NB4 (cell line): ENCODE results near the gene TTC13.
A peak's percentile ranks its signal among the peaks of the same experiment; 100 is the strongest.

Source experiments
- DNase-seq: peaks from one replicate; pipeline ENCODE4 v3.0.0; 2010; ENCODE audit warnings: low read depth
- H3K4me3 ChIP-seq: one replicate; pipeline ENCODE4 v1.5.1; 2011; ENCODE audit warnings: mild to moderate bottlenecking, low read depth, low read length, moderate library complexity
- MYC ChIP-seq: IDR thresholded peaks from 2 replicates; pipeline ENCODE4 v1.6.1; 2011; ENCODE audit warnings: low read depth, low read length
- POLR2A ChIP-seq: IDR thresholded peaks from 2 replicates; pipeline ENCODE4 v1.6.1; 2011; ENCODE audit warnings: mild to moderate bottlenecking; ENCODE audit not compliant: insufficient read length; ENCODE audit errors: extremely low read depth
- TF ChIP-seq, protein P1 (sequence below): IDR thresholded peaks from one replicate; pipeline ENCODE4 v1.5.1; 2012; ENCODE audit warnings: low read depth, low read length
- TF ChIP-seq, protein P2 (sequence below): IDR thresholded peaks from 2 replicates; pipeline ENCODE4 v1.6.1; 2011; ENCODE audit warnings: low read depth, low read length

The TTC13 gene

DNA sequence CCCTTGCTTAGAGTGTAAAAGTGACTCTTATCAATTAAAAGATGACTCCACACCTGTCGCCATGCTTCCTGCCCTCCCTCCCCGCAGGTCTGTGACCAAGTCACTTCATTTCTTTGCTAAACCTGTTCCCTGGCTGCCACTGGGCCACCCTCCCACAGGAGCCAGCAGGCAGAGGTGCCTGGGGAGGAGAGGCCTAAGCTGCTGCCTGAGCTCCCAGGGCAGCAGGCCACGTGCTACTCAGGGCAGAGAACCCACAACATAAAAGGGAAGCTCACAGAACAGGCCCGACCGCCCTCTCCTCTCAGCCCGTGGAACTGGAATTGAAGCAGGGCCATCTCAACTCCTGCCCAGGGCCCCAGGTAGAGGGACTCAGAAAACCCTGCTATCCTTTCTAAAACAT is 115.2 kb downstream of the TTC13 start:
- H3K4me3 ChIP-seq, result no peak overlapping the region
- DNase-seq, result peak; percentile 39

DNA sequence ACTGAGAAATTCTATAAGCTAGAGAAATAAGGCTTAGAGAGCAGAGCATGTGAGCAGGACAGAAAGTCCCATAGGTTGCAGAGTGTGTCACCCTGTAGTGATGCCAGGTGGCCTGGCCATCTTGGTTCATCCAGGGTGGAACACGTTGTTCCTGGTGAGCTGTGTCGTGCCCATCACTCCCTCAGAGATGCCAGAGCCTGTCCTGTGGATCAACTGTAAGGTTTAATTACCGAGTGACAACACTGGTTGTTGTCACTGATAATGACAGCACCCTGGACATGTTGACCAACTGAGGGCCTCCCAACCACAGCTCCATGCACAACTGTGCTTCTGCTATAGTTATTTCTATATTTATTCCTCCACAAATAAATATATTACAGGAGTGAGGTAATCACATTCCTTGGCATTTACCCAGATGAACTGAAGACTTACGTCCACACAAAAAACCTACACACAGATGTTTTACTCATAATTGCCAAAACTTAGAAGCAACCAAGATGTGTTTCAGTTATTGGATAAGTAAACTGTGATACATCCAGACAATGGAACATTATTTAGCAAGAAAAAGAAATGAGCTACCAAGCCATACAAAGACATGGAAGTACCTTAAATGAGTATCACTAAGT is 116.6 kb downstream of the TTC13 start:
- DNase-seq, result no peak
- TF ChIP-seq POLR2A, result no peak

More for the DNA sequence above, 115.2 kb downstream of the TTC13 start:
- TF ChIP-seq, protein P1, sequence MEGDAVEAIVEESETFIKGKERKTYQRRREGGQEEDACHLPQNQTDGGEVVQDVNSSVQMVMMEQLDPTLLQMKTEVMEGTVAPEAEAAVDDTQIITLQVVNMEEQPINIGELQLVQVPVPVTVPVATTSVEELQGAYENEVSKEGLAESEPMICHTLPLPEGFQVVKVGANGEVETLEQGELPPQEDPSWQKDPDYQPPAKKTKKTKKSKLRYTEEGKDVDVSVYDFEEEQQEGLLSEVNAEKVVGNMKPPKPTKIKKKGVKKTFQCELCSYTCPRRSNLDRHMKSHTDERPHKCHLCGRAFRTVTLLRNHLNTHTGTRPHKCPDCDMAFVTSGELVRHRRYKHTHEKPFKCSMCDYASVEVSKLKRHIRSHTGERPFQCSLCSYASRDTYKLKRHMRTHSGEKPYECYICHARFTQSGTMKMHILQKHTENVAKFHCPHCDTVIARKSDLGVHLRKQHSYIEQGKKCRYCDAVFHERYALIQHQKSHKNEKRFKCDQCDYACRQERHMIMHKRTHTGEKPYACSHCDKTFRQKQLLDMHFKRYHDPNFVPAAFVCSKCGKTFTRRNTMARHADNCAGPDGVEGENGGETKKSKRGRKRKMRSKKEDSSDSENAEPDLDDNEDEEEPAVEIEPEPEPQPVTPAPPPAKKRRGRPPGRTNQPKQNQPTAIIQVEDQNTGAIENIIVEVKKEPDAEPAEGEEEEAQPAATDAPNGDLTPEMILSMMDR, result no peak
- TF ChIP-seq, protein P2, sequence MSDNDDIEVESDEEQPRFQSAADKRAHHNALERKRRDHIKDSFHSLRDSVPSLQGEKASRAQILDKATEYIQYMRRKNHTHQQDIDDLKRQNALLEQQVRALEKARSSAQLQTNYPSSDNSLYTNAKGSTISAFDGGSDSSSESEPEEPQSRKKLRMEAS, result peak; percentile 80

DNA sequence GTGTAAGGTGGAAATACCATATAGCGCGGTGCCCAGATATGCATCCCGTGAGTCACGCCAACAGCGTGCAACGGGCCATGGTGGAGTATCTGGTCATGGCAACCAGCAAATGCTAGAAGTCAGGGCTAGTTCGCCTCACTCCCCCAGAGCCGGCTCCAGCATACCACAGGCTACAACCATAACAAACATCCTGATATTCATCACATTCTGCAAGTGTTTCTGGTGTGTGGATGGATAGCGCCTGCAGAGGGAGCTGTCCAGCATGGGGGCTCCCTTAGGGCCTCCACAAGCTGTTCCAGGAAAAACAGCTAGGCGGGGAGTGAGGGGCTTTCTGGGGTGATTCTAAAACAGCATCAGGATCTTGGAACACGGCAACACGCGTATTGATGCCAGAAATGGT is 117.2 kb downstream of the TTC13 start:
- DNase-seq, result no peak
- TF ChIP-seq, protein P2, result no peak
- TF ChIP-seq POLR2A, result no peak
- TF ChIP-seq MYC, result no peak
- TF ChIP-seq, protein P1, result no peak
- no peak overlapping the region for H3K4me3 ChIP-seq

More for the DNA sequence above, 116.6 kb downstream of the TTC13 start:
- no peak overlapping the region for H3K4me3 ChIP-seq

DNA sequence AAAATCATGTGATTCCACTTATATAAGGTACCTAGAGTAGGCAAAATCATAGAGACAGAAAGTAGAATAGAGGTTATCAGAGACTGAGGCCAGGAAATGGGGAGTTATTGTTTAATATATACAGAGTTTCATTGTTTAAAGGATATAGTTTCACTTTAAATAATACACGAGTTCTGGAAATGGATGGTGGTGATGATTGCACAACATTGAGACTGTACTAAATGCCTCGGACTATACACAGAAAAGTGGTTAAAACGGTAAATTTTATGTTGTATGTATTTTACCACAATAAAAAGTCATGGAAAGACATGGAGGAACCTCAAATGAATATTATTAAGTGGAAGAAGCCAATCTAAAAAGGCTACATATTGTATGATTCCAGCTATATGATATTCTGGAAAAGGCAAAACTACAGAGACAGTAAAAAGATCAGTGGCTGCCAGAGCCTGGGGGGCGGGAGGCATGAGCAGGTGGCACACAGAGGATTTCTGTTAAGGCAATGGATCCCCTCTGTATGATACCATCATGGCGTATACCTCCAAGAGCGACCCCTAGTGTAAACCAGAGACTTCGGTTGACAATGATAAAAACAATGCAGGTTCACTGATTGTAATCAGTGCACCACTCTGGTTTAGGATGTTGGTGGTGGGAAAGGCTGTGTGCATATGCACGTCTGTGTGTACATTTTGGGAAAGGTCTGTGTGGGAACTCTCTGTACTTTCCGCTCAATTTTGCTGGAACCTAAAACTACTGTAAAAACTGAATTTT is 117.9 kb downstream of the TTC13 start:
- TF ChIP-seq, protein P2, result no peak
- TF ChIP-seq POLR2A, result no peak
- TF ChIP-seq MYC, result no peak
- TF ChIP-seq, protein P1, result no peak
- no peak overlapping the region for H3K4me3 ChIP-seq
- no peak for DNase-seq

DNA sequence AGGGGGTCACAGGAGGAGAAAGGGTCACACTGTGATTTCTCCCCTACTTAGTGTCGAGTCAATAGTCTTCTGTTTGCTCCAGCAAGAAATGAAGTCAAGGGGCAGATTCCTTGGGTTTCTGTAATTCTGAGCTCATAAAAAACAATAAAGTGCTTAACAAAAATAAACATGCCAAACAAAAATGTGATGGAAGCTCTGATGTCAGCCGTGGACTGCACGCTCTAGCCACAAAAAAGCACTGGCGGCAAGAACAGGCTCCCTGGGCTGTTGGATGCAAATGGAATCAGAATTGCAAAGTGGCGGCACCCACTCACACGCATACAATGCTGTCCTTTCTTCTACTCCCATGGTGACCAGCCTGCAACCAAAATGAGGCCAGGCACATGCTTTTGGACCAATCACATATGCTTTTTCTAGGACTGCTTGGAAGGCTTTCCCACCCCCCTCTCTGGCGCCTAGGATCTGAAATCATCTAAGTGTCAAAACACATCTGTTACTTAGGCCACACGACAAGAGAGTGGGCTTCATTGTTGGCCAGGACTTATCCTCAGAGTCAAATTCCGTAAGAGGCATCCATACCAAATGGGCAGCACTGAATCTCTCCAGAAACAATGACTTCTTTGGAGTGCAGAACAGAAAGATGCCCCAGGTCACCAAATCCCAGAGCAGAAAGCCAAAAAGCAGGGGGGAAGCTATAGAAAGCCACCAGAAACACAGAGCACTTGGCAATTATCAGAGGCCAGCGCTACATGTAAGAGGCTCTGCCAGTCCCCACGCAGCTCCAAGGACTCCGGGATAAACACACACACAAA is 119.5 kb downstream of the TTC13 start:
- no peak for DNase-seq
- TF ChIP-seq, protein P1, result no peak
- TF ChIP-seq POLR2A (no peak), MYC (no peak)
- TF ChIP-seq, protein P2, result no peak
- no peak overlapping the region for H3K4me3 ChIP-seq

DNA sequence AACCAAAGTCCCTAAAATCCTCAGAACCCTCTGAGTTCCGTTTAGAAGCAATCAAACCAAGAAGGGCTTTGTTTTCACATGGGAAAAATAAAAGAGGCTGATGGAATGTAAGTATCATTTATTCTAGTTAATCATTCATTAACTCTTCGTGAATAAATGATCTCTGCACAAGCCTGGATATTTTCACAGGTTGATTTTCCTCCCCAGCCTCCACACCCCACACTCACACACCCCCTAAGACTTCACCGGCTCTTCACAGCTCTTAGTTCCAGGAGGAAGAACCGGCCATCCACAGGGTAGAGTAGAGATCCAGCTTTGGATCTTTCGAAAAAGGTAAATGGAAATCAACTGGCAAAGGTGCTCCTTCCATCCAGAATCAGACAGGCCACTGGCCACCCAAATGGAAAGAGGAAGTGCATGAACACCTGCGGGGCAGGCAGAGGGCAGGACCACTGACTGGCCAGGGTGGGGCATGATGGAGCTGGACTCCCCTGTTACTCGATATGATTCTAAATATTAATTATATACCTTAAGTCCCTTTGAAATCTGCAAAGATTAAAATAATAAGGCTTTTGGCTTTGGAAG is 120.3 kb downstream of the TTC13 start:
- no peak overlapping the region for H3K4me3 ChIP-seq
- no peak for TF ChIP-seq POLR2A
- no peak for TF ChIP-seq MYC
- TF ChIP-seq, protein P2, result no peak
- DNase-seq, result no peak
